AG10803 (cell line): ENCODE data around the gene ARF5.

Source experiments
- DNase-seq: peaks from one replicate; pipeline ENCODE4 v3.0.0; 2010; ENCODE audit warnings: low read depth
- H3K4me3 ChIP-seq: 2 replicates; pipeline ENCODE4 v1.5.1; 2011; ENCODE audit warnings: mild to moderate bottlenecking, low read length, control low read depth
- CTCF ChIP-seq: conservative IDR thresholded peaks from 2 replicates; pipeline ENCODE4 v1.5.1; 2011; ENCODE audit warnings: mild to moderate bottlenecking, low read length, control low read depth, inconsistent platforms

ARF5 gene

GRCh38 chr7:127588697-127589482 is 679 bp downstream of the ARF5 start:
- TF ChIP-seq CTCF = peak; percentile 64
- peak overlapping the region; percentile 92 for H3K4me3 ChIP-seq
- peak; percentile 48 for DNase-seq

GRCh38 chr7:127589896-127590295 is 1.7 kb downstream of the ARF5 start:
- no peak for TF ChIP-seq CTCF
- H3K4me3 ChIP-seq = peak overlapping the region; percentile 92
- DNase-seq = peak; percentile 41

GRCh38 chr7:127591189-127591588 is 3.0 kb downstream of the ARF5 start:
- no peak for TF ChIP-seq CTCF
- no peak for DNase-seq
- no peak overlapping the region for H3K4me3 ChIP-seq

- DNase-seq = no peak
- no peak overlapping the region for H3K4me3 ChIP-seq
- no peak for TF ChIP-seq CTCF
Observed at GRCh38 chr7:127591591-127591990, 3.4 kb downstream of the ARF5 start.

GRCh38 chr7:127592550-127592949 is 4.3 kb downstream of the ARF5 start:
- TF ChIP-seq CTCF = no peak
- no peak overlapping the region for H3K4me3 ChIP-seq
- no peak for DNase-seq

GRCh38 chr7:127594490-127594889 is 6.3 kb downstream of the ARF5 start:
- H3K4me3 ChIP-seq = no peak overlapping the region
- DNase-seq = no peak
- TF ChIP-seq CTCF = no peak

- TF ChIP-seq CTCF = no peak
- DNase-seq = no peak
- H3K4me3 ChIP-seq = no peak overlapping the region
Observed at GRCh38 chr7:127595737-127596136, 7.5 kb downstream of the ARF5 start.
